ENCODE measurements around the gene IQCH. TPM values are rescaled to one million over a fixed set of nuclear protein-coding genes. Genes with fewer than 3 reads are reported as not detected.

The IQCH gene
- polyA plus RNA-seq, 4 donors = 1.7 to 10.6 (median 7.2) TPM

DNA sequence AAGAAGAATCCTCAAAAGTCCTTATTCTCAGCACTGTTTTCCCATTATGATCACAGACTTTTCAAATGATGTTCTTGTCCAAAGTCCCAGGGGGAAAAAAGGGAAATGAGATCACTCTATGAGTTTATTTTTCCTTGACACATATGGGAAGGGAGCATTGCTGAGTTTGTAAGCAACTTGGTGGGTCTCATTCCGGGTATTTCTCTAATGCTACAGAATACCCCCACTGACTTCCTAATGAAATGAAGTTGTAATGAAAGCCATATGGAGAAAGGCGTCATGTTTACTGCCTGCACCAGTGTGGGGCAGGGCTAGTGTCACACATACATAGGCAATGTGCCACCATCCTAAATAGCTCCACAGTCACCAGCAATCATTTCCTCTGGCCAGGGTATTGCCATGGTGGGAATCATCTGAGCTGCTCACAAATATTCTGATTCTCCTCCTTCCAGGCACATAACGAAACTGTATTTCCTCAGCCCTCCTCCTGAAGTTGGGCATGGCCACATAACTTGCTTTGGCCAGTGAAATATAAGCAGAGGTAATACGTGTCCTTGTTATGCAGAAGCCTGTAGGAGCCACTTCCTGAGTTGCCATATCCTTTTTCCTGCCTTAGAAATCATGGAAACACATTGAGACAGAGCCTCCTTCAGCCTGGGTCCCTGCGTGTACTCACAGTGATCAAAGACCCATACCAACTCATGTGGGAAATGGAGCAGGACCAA lies 225.4 kb downstream of the IQCH start:
- DNase-seq (ENCODE audit: low read depth in 4 of 4, low spot score in 3 of 4) = no peak

GRCh38 chr15:67480741-67481140 lies 226.2 kb downstream of the IQCH start:
- no peak for DNase-seq (ENCODE audit: low read depth in 4 of 4, low spot score in 3 of 4)

DNA sequence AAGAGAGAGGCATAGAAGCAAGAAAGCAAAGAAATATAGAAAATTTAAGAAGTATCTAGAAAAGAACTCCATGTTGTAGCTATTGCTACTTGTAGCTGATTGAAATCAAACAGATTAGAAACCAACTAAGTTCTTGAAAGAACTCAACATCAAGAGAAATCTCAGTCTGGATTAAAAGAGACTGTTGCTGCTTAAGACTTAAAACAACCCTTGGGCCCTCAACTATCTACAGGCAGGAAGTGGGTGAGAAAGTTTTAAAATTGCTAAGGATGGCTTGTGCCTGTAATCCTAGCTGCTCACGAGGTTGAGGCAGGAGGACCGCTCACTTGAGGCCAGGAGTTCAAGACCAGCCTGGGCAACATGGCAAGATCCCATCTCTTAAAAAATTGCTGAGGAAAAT lies 227.1 kb downstream of the IQCH start:
- no peak for DNase-seq (ENCODE audit: low read depth in 4 of 4, low spot score in 3 of 4)

DNA sequence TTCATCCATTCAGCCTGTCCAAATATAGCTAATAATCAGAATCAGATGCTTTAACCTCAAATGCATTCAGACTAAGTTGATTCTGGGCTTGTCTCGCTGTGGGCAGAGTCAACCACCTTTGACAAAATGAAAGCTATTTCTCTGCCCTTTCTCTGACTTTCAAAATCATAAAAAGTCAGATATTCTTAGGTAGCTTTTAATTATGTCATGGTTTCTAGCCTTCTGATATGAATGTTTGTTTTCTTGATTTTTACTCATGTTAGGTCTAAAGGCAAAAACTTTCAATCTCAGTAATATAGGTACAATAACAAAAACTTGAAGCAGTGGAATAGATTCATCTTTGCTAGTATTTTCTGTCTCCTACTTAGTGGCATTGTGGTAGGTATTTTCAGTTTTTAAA lies 241.0 kb downstream of the IQCH start:
- no peak for DNase-seq (ENCODE audit: low read depth in 4 of 4, low spot score in 3 of 4)

DNA sequence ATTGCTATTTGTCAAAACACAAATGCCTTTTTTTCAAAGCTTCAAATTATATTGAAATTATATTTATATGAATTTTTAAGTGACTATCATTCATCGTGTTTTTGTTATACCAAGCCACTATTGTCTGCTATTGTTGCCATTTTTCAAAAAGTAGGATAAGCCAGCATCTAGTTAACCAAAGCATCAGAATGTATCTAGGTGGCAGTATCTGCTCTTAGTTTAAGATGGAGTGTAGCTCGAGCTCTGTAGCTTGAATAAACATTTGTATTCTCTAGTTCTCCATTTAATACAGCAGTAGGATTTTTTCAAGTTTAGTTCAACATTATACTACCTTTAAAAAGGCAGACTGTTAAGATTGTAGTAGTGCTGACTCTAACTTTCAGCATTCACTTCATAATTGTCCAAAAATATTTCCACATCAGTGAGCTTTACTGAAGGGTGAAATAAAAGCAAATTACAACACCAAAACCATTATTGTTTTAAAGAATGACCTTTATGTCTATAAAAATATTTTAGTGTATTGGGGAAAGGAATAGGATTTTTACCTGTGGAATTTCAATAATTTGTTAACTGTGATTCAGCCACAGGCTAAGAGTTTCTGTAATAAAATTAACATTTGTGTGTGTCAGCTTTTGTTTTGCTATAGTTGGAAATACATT lies 246.7 kb downstream of the IQCH start:
- no peak for DNase-seq (ENCODE audit: low read depth in 4 of 4, low spot score in 3 of 4)

GRCh38 chr15:67501836-67502461 lies 247.4 kb downstream of the IQCH start:
- DNase-seq (ENCODE audit: low read depth in 4 of 4, low spot score in 3 of 4) = no peak

DNA sequence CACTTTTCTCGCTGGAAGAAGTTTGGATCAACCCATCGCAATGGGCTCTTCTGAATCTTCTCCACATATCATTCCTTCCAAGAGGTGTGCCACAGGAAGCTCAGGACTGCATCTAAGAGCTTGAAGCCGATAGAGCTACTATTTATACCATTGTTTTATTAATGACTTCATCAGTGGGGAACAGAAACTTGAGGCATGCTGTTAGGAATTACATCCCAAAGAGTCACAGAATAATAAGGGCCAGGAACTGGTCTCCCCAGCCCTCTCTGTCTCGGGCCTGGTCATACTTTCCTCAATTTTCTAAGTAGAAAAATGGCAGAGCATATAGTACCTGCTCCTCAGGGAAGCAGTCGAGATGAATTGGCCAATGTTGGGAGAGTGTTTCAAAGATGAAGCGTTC lies 249.5 kb downstream of the IQCH start:
- DNase-seq (ENCODE audit: low read depth in 4 of 4, low spot score in 3 of 4) = no peak

GRCh38 chr15:67504796-67505195 lies 250.2 kb downstream of the IQCH start:
- no peak for DNase-seq (ENCODE audit: low read depth in 4 of 4, low spot score in 3 of 4)

GRCh38 chr15:67505675-67506572 lies 251.3 kb downstream of the IQCH start:
- DNase-seq (ENCODE audit: low read depth in 4 of 4, low spot score in 3 of 4) = no peak

DNA sequence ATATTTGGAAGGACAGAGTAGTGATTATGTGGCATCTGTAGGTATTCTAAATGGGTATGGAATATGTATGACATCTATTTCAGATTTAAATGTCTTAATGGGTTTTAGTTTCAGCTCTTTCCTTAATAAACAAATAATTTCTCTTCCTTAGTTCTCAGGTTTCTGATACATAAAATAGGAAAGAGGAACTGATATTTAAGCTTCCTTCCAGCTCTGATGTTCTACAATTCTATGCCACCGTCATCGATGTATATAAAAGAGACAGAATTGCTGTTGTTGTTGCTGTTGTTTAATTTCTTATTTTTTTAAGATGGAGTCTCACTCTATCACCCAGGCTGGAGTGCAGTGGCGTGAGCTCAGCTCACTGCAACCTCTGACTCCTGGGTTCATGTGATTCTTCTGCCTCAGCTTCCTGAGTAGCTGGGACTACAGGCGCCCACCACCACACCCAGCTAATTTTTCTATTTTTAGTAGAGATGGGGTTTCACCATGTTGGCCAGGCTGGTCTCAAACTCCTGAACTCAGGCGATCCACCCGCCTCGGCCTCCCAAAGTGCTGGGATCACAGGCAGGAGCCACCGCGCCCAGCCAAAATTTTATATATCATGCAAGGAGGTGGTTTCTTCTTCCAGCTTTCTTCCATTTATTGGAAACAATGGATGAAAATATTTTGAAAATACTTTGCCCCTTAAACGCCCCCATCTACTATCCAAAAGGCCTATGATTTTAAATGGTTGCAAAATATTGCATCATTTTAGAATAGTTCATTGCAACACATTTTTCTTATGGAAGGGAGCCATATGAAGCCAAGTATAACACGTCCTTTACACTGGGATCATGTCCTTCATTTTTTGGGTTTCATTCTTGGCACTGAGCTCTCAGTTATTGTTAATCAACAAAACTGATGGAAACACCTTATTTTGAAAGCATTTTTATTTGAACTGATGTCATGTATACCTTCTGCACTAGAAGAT lies 252.5 kb downstream of the IQCH start:
- DNase-seq (ENCODE audit: low read depth in 4 of 4, low spot score in 3 of 4) = no peak

- no peak for DNase-seq (ENCODE audit: low read depth in 4 of 4, low spot score in 3 of 4)
Observed at GRCh38 chr15:67508407-67508806, 253.8 kb downstream of the IQCH start.

GRCh38 chr15:67509918-67510317 lies 255.3 kb downstream of the IQCH start:
- no peak for DNase-seq (ENCODE audit: low read depth in 4 of 4, low spot score in 3 of 4)

- no peak for DNase-seq (ENCODE audit: low read depth in 4 of 4, low spot score in 3 of 4)
Observed at GRCh38 chr15:67510597-67511190, 256.1 kb downstream of the IQCH start.

DNA sequence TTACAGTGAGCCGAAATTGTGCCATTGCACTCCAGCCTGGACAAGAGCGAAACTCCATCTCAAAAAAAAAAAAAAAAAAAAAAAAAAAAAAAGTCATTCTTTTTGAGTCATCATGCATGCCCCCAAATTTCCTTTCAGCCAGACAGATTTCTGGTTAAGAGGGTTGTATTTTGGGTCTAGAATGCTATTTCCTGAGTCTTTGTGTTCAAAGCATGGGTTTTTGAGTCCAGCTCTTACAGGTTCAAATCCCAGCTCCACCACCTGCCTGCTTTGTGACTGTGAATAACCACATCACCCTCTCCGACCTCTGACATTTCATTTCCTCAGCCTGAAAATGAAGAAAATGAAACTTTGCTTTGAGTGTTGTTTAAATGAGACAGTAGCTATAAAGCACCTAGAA lies 257.0 kb downstream of the IQCH start:
- DNase-seq (ENCODE audit: low read depth in 4 of 4, low spot score in 3 of 4) = no peak

- no peak for DNase-seq (ENCODE audit: low read depth in 4 of 4, low spot score in 3 of 4)
Observed at GRCh38 chr15:67512140-67512539, 257.6 kb downstream of the IQCH start.

DNA sequence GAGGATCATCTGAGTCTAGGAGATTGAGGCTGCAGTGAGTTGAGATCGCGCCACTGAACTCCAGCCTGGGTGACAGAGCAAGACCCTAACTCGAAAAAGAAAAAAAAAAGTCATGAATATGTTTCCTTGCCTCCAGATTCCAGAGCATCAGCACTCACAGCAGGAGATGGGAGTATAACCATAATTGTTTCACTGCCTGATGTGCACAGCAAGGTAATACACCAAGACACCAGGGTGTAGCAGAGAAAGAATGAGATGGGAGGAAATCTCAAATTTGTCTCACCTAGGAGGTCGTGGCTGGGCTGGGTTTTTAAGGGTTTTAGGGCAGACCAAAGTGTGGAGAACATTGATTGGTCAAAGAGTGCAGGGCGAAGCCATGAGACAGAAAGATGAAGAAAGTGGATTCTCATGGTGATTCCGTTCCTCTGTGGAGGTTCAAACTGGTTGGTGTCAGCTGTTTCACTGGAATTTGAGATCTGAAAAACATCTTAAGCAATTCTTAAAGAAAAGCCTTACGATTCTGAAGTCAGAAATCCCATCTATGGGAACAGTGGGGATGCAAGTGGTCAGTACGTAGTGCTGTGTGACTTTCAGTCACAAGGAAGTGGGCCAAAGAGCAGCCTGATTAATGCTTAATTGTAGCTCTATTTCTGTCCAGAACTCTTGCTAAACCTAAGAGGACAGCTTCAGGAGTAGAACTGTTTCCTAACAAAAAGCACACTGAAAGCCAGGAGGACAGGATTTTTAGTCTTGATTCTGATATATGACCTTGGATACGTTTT lies 258.5 kb downstream of the IQCH start:
- DNase-seq (ENCODE audit: low read depth in 4 of 4, low spot score in 3 of 4) = no peak

- DNase-seq (ENCODE audit: low read depth in 4 of 4, low spot score in 3 of 4) = no peak
Observed at GRCh38 chr15:67515090-67515489, 260.5 kb downstream of the IQCH start.

GRCh38 chr15:67515557-67515956 lies 261.0 kb downstream of the IQCH start:
- DNase-seq (ENCODE audit: low read depth in 4 of 4, low spot score in 3 of 4) = no peak
